Measurements from ENCODE around the gene EML6.

GRCh38 chr2:54963476-54963875, 240.0 kb downstream of the EML6 start:
- TF ChIP-seq CTCF (IDR thresholded peaks at IDR 0.05) (no peak), POLR2A (IDR thresholded peaks at IDR 0.05) (no peak)
